HEK293 (cell line): Measurements from ENCODE around the gene MIA2.

Source experiments
- CTCF ChIP-seq: fragments of 450-650 bp; formaldehyde crosslinking; IDR thresholded peaks from 2 replicates; pipeline ENCODE4 v1.5.1; 2016; ENCODE audit warnings: missing biosample characterization, missing genetic modification characterization
- INSM2 ChIP-seq: fragments of 450-650 bp; formaldehyde crosslinking; IDR thresholded peaks from 2 replicates; pipeline ENCODE4 v1.5.1; 2016; ENCODE audit warnings: missing biosample characterization, missing genetic modification characterization
- ZBTB7A ChIP-seq: fragments of 450-650 bp; formaldehyde crosslinking; IDR thresholded peaks from 2 replicates; pipeline ENCODE4 v1.5.1; 2016; ENCODE audit warnings: low read depth, missing biosample characterization, missing genetic modification characterization
- ZFHX2 ChIP-seq: fragments of 450-650 bp; formaldehyde crosslinking; conservative IDR thresholded peaks from 2 replicates; pipeline ENCODE4 v1.5.1; 2016; ENCODE audit warnings: missing biosample characterization, missing genetic modification characterization
- ZNF10 ChIP-seq: fragments of 450-650 bp; formaldehyde crosslinking; IDR thresholded peaks from 2 replicates; pipeline ENCODE4 v1.5.1; 2017; ENCODE audit warnings: missing biosample characterization, missing genetic modification characterization
- ZNF184 ChIP-seq: fragments of 450-650 bp; IDR thresholded peaks from 2 replicates; pipeline ENCODE4 v1.5.1; 2018; ENCODE audit warnings: missing biosample characterization, mild to moderate bottlenecking, missing genetic modification characterization
- ZNF501 ChIP-seq: fragments of 450-650 bp; formaldehyde crosslinking; IDR thresholded peaks from 2 replicates; pipeline ENCODE4 v1.5.1; 2016; ENCODE audit warnings: missing biosample characterization, missing genetic modification characterization
- TF ChIP-seq, protein P1 (sequence below): fragments of 450-650 bp; formaldehyde crosslinking; IDR thresholded peaks from 2 replicates; pipeline ENCODE4 v1.5.1; 2016; ENCODE audit warnings: missing biosample characterization, missing genetic modification characterization
- TF ChIP-seq, protein P2 (sequence below): fragments of 450-650 bp; formaldehyde crosslinking; IDR thresholded peaks from 2 replicates; pipeline ENCODE4 v1.5.1; 2016; ENCODE audit warnings: missing biosample characterization, missing genetic modification characterization

DNA sequence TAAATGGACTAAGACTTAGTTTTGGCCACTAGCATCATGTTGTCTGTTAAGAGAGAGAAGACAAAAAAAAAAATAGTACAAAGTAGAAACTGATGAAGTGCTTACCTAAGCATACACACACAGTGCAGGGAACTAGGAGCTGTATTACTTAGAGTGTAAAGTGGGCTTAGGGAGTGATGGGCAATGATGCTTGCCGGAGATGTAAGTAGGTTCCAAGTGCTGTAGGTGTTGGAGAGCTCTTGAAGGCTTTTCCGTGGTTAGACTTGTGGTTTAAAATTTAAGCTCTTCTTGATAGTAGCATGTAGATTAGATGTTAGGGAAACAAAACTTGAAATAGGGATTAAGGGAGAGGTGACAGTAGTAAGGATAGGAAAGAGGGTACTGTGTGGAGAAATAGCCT is 34.7 kb downstream of the MIA2 start:
- TF ChIP-seq ZNF184 (tag by site-specific recombination) (no peak), CTCF (tag by site-specific recombination) (no peak), ZFHX2 (tag by site-specific recombination) (no peak), ZNF10 (tag by site-specific recombination) (no peak), INSM2 (tag by site-specific recombination) (no peak), ZNF501 (tag by site-specific recombination) (no peak), ZBTB7A (tag by site-specific recombination) (no peak)
- TF ChIP-seq, protein P1, sequence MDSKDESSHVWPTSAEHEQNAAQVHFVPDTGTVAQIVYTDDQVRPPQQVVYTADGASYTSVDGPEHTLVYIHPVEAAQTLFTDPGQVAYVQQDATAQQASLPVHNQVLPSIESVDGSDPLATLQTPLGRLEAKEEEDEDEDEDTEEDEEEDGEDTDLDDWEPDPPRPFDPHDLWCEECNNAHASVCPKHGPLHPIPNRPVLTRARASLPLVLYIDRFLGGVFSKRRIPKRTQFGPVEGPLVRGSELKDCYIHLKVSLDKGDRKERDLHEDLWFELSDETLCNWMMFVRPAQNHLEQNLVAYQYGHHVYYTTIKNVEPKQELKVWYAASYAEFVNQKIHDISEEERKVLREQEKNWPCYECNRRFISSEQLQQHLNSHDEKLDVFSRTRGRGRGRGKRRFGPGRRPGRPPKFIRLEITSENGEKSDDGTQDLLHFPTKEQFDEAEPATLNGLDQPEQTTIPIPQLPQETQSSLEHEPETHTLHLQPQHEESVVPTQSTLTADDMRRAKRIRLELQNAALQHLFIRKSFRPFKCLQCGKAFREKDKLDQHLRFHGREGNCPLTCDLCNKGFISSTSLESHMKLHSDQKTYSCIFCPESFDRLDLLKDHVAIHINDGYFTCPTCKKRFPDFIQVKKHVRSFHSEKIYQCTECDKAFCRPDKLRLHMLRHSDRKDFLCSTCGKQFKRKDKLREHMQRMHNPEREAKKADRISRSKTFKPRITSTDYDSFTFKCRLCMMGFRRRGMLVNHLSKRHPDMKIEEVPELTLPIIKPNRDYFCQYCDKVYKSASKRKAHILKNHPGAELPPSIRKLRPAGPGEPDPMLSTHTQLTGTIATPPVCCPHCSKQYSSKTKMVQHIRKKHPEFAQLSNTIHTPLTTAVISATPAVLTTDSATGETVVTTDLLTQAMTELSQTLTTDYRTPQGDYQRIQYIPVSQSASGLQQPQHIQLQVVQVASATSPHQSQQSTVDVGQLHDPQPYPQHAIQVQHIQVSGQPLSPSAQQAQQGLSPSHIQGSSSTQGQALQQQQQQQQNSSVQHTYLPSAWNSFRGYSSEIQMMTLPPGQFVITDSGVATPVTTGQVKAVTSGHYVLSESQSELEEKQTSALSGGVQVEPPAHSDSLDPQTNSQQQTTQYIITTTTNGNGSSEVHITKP (tag by site-specific recombination): no peak
- TF ChIP-seq, protein P2, sequence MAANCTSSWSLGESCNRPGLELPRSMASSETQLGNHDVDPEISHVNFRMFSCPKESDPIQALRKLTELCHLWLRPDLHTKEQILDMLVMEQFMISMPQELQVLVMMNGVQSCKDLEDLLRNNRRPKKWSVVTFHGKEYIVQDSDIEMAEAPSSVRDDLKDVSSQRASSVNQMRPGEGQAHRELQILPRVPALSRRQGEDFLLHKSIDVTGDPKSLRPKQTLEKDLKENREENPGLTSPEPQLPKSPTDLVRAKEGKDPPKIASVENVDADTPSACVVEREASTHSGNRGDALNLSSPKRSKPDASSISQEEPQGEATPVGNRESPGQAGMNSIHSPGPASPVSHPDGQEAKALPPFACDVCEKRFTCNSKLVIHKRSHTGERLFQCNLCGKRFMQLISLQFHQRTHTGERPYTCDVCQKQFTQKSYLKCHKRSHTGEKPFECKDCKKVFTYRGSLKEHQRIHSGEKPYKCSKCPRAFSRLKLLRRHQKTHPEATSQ (tag by site-specific recombination): no peak
